ENCODE measurements around the gene TTC6.
A peak's percentile ranks its signal among the peaks of the same experiment; 100 is the strongest.

The TTC6 gene

GRCh38 chr14:37585971-37586796 lies 9.2 kb upstream of the TTC6 start:
- DNase-seq (ENCODE audit: low spot score), result no peak

GRCh38 chr14:37586797-37587130 lies 8.7 kb upstream of the TTC6 start:
- no peak for DNase-seq (ENCODE audit: low spot score)

GRCh38 chr14:37587131-37587803 lies 8.2 kb upstream of the TTC6 start:
- DNase-seq (ENCODE audit: low spot score), result no peak

GRCh38 chr14:37587881-37588666 lies 7.4 kb upstream of the TTC6 start:
- no peak for DNase-seq (ENCODE audit: low spot score)

GRCh38 chr14:37588667-37588955 lies 6.8 kb upstream of the TTC6 start:
- DNase-seq (ENCODE audit: low spot score), result no peak

GRCh38 chr14:37588956-37589714 lies 6.3 kb upstream of the TTC6 start:
- no peak for DNase-seq (ENCODE audit: low spot score)

- DNase-seq (ENCODE audit: low spot score), result no peak
Observed at GRCh38 chr14:37589715-37590427, 5.6 kb upstream of the TTC6 start.

- no peak for DNase-seq (ENCODE audit: low spot score)
Observed at GRCh38 chr14:37590428-37591139, 4.8 kb upstream of the TTC6 start.

GRCh38 chr14:37591311-37591940 lies 4.0 kb upstream of the TTC6 start:
- DNase-seq (ENCODE audit: low spot score), result no peak

- DNase-seq (ENCODE audit: low spot score), result no peak
Observed at GRCh38 chr14:37591941-37592481, 3.4 kb upstream of the TTC6 start.

GRCh38 chr14:37592482-37593408 lies 2.7 kb upstream of the TTC6 start:
- DNase-seq (ENCODE audit: low spot score), result no peak

GRCh38 chr14:37593511-37594237 lies 1.8 kb upstream of the TTC6 start:
- no peak for DNase-seq (ENCODE audit: low spot score)

GRCh38 chr14:37594238-37594970 lies 1.0 kb upstream of the TTC6 start:
- DNase-seq (ENCODE audit: low spot score), result peak; percentile 28

GRCh38 chr14:37595809-37596621 lies 586 bp downstream of the TTC6 start:
- no peak for DNase-seq (ENCODE audit: low spot score)

GRCh38 chr14:37596790-37597472 lies 1.5 kb downstream of the TTC6 start:
- DNase-seq (ENCODE audit: low spot score), result no peak

- DNase-seq (ENCODE audit: low spot score), result no peak
Observed at GRCh38 chr14:37597538-37597913, 2.1 kb downstream of the TTC6 start.

All from hematopoietic multipotent progenitor cell treated with erythropoietin and hydrocortisone succinate and interleukin-3 and kit ligand, for 17 days (in vitro differentiated cells).